GM08714 (cell line): ENCODE measurements around the gene HSD17B13.

Experiments
- H3K4me3 ChIP-seq: fragments of 200-500 bp; sonication (Bioruptor generic); 2 replicates; pipeline ENCODE4 v1.5.1; 2014; ENCODE audit warnings: mild to moderate bottlenecking, low read length, inconsistent platforms
- ZNF274 ChIP-seq: IDR thresholded peaks from 2 replicates; pipeline ENCODE4 v1.6.1; 2012; ENCODE audit warnings: mild to moderate bottlenecking, low read depth, low read length

Gene HSD17B13

DNA sequence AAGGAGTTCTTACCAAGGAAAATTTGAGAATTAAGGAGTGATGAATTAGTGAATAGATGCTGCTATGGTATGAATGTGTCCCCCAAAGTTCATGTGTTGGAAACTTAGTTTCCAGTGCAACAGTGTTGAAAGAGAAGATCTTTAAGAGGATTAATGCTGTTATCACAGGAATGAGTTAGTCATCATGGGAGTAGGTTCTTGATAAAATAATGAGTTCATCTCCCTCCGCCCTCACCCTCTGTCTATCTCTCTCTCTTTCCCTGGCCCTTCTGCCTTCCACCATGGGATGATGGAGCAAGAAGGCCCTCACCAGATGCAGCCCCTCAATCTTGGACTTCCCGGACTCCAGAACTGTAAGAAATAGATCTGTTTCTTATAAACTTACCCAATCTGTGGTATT lies 64.0 kb downstream of the HSD17B13 start:
- TF ChIP-seq ZNF274, result no peak
- no peak overlapping the region for H3K4me3 ChIP-seq

DNA sequence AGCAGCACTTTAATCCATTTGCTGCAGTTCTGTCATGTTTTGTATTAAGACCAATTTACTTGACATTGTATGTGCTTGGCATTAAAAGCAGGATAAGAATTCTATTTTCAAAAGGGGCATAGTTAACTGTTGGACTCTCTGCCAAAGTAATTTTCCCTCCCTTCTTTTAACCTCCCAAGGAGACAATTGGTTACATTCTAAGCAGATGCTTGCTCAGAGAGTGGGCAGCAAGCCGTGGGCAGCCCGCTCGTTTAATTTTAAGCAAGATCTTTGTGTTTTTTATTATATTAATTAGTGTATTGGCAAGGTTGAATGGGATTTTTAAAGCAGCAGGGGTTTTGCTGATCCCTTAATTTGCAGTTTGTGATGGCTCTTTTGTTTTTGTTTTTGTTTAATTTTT lies 65.2 kb downstream of the HSD17B13 start:
- H3K4me3 ChIP-seq, result no peak overlapping the region
- no peak for TF ChIP-seq ZNF274

DNA sequence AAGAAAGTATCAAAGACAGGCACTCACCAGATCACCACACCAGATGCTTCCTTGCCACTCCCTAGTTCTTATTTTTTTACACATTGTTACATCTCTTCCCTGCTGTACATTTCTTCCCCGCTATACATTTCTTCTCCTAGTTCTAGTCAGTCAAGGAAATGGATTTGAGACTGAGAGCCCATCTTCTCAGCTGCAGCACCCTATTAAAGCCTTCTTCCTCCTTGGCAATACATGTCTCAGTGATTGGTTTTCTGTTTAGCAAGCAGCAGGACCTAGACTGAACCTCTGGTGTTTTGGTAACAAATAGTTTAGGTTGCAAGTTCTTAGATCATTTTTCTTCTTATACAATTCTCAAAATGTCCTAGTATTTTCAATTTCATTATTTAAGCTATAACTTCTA lies 66.9 kb downstream of the HSD17B13 start:
- TF ChIP-seq ZNF274, result no peak
- H3K4me3 ChIP-seq, result no peak overlapping the region
